Endodermal cell (in vitro differentiated cells): Measurements from ENCODE around the gene GALR3. TPM values are rescaled to one million over a fixed set of nuclear protein-coding genes. Genes with fewer than 3 reads are reported as not detected.

ENCODE experiments used
- DNase-seq: peaks from one replicate; pipeline ENCODE4 v3.0.0-alpha.2; 2017
- H3K27ac ChIP-seq: 2 replicates; pipeline ENCODE4 v1.5.1; 2013; ENCODE audit warnings: mild to moderate bottlenecking, low read depth, low read length, moderate library complexity
- H3K27me3 ChIP-seq: 2 replicates; pipeline ENCODE4 v1.6.1; 2013; ENCODE audit warnings: mild to moderate bottlenecking, low read length, moderate library complexity; ENCODE audit not compliant: insufficient read depth, control insufficient read depth, poor library complexity, severe bottlenecking
- H3K36me3 ChIP-seq: 2 replicates; pipeline ENCODE4 v1.7.0; 2013; ENCODE audit warnings: mild to moderate bottlenecking, low read length, moderate library complexity; ENCODE audit not compliant: control insufficient read depth, insufficient read depth
- H3K4me1 ChIP-seq: one replicate; pipeline ENCODE4 v1.7.0; 2013; ENCODE audit warnings: low read length; ENCODE audit not compliant: control insufficient read depth, insufficient read depth
- H3K4me3 ChIP-seq: 2 replicates; pipeline ENCODE4 v1.5.1; 2013; ENCODE audit warnings: mild to moderate bottlenecking, low read length, moderate library complexity
- H3K9ac ChIP-seq: 2 replicates; pipeline ENCODE4 v1.6.1; 2013; ENCODE audit warnings: mild to moderate bottlenecking, low read length, moderate library complexity; ENCODE audit not compliant: poor library complexity, severe bottlenecking; ENCODE audit errors: extremely low read depth
- H3K9me3 ChIP-seq: 2 replicates; pipeline ENCODE4 v1.6.1; 2013; ENCODE audit warnings: mild to moderate bottlenecking, low read length, moderate library complexity; ENCODE audit not compliant: control insufficient read depth
- H3K27ac Mint-ChIP-seq: 2 replicates; pipeline ENCODE4 v1.8.0; 2020; ENCODE audit warnings: mixed read lengths
- H3K27me3 Mint-ChIP-seq: 2 replicates; pipeline ENCODE4 v1.8.0; 2021; ENCODE audit warnings: mild to moderate bottlenecking, mixed read lengths; ENCODE audit not compliant: insufficient read depth
- H3K36me3 Mint-ChIP-seq: 2 replicates; pipeline ENCODE4 v1.8.0; 2020; ENCODE audit warnings: low read depth, mixed read lengths
- H3K4me1 Mint-ChIP-seq: 2 replicates; pipeline ENCODE4 v1.8.0; 2020; ENCODE audit warnings: mixed read lengths
- H3K4me3 Mint-ChIP-seq: 2 replicates; pipeline ENCODE4 v1.8.0; 2020; ENCODE audit warnings: mild to moderate bottlenecking, moderate library complexity, mixed read lengths
- H3K9me3 Mint-ChIP-seq: 2 replicates; pipeline ENCODE4 v1.8.0; 2020; ENCODE audit warnings: mild to moderate bottlenecking, mixed read lengths
- WGBS, 2 experiments: methylation state at CpG; one replicate each; pipeline versions ENCODE4 v1.1.5 to v1.1.7; 2013; ENCODE audit warnings: missing lambda C conversion rate in 2 of 2, mixed read lengths in 1 of 2; ENCODE audit not compliant: insufficient coverage in 1 of 2, insufficient read length in 1 of 2; 5-methylcytosine and 5-hydroxymethylcytosine counted together
- total RNA-seq, 2 donors: library from RNA; stranded (reverse); fragmentation: NEBNext Ultra II Directional in 1 of 2; extraction: Animal tissue kit (Norgen Biotek cat#: 25700) in 1 of 2; gene quantifications; 2 replicates in 1 of 2; 3 replicates in 1 of 2; pipeline ENCODE4 v1.2.1, GENCODE V29; 2021
- TF ChIP-seq, protein P1 (sequence below): fragments of 200-600 bp; sonication (generic); conservative IDR thresholded peaks from 2 replicates; pipeline ENCODE4 v1.5.0; 2021; ENCODE audit warnings: antibody characterized with exemption, mild to moderate bottlenecking

GALR3 gene
- total RNA-seq, 2 donors from 2014 or later = 0.40 to 0.77 TPM

DNA sequence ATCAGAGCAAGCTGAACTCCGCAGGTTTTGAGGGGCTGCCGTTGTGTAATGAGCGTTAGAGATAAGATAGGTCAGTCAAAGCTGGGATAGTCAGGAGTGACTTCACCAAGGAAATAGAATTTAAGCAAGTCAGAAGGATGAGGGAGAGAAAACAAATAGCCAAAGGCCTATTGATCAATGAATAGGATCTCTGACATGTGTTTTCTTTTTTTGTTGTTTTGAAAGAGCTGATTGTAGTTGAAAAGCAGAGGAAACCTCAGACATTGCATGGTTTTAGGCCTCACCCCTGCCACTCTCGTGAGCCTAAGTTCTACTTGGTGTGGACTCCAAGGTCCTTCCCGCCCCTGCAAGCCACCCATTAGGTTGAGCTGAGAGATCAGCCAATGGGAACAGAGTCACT, 29.2 kb downstream of the GALR3 start:
- H3K36me3 Mint-ChIP-seq = peaks cover 54% of the 10 kb centered on the region
- no peaks in the 10 kb centered on the region for H3K9me3 ChIP-seq
- TF ChIP-seq, protein P1, sequence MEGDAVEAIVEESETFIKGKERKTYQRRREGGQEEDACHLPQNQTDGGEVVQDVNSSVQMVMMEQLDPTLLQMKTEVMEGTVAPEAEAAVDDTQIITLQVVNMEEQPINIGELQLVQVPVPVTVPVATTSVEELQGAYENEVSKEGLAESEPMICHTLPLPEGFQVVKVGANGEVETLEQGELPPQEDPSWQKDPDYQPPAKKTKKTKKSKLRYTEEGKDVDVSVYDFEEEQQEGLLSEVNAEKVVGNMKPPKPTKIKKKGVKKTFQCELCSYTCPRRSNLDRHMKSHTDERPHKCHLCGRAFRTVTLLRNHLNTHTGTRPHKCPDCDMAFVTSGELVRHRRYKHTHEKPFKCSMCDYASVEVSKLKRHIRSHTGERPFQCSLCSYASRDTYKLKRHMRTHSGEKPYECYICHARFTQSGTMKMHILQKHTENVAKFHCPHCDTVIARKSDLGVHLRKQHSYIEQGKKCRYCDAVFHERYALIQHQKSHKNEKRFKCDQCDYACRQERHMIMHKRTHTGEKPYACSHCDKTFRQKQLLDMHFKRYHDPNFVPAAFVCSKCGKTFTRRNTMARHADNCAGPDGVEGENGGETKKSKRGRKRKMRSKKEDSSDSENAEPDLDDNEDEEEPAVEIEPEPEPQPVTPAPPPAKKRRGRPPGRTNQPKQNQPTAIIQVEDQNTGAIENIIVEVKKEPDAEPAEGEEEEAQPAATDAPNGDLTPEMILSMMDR = no peak
- H3K27ac ChIP-seq = no peak overlapping the region
- H3K4me3 Mint-ChIP-seq = no peak overlapping the region
- H3K4me1 ChIP-seq = peaks cover 6% of the 10 kb centered on the region
- H3K9ac ChIP-seq = no peak overlapping the region
- WGBS, 2 experiments = 90 to 92% methylated on average over 4 to 5 of the region's 5 CpGs
- peak overlapping the region; percentile 11 for H3K27ac Mint-ChIP-seq
- DNase-seq = no peak
- H3K4me3 ChIP-seq = no peak overlapping the region
- H3K27me3 ChIP-seq = no peaks in the 10 kb centered on the region
- no peaks in the 10 kb centered on the region for H3K9me3 Mint-ChIP-seq
- peaks cover 64% of the 10 kb centered on the region for H3K36me3 ChIP-seq
- H3K4me1 Mint-ChIP-seq = peaks cover 6% of the 10 kb centered on the region
- H3K27me3 Mint-ChIP-seq = no peaks in the 10 kb centered on the region

DNA sequence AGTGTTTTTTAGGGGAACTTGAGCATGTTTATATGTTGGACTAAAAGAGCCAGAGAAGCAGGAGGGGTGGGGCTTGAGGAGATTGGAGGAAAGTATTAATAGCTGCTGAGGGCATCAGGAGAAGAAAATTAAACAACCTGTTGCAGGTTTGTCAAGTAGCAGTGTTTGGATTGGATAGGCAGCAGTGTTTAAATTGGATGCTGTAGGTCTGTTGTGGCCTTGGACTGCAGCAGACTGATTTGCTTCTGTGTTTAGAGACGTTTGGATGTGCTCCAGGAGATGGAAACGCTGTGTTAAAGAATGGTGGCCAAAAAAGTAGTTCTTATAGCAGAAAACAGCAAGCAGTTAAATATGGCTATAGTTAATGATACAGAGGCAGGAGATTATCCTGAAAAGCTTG, 31.8 kb downstream of the GALR3 start:
- Histone ChIP-seq H3K9ac (no peak overlapping the region), H3K9me3 (no peaks in the 10 kb centered on the region), H3K36me3 (peaks cover 87% of the 10 kb centered on the region), H3K4me3 (no peak overlapping the region), H3K4me1 (peaks cover 6% of the 10 kb centered on the region), H3K27ac (no peak overlapping the region), H3K27me3 (no peaks in the 10 kb centered on the region)
- Mint-ChIP-seq H3K4me3 (no peak overlapping the region), H3K4me1 (peaks cover 5% of the 10 kb centered on the region), H3K27ac (no peak overlapping the region), H3K27me3 (no peaks in the 10 kb centered on the region), H3K9me3 (no peaks in the 10 kb centered on the region), H3K36me3 (peaks cover 71% of the 10 kb centered on the region)
- WGBS, 2 experiments = 93% methylated on average over 2 of the region's 2 CpGs
- no peak for DNase-seq
- TF ChIP-seq, protein P1 = no peak

GRCh38 chr22:37855462-37855861, 32.3 kb downstream of the GALR3 start:
- Mint-ChIP-seq H3K9me3 (no peaks in the 10 kb centered on the region), H3K4me3 (no peak overlapping the region), H3K36me3 (peaks cover 75% of the 10 kb centered on the region), H3K4me1 (peaks cover 4% of the 10 kb centered on the region), H3K27ac (no peak overlapping the region), H3K27me3 (no peaks in the 10 kb centered on the region)
- H3K36me3 ChIP-seq = peaks cover 91% of the 10 kb centered on the region
- 95 to 100% methylated on average over 1 to 2 of the region's 2 CpGs for WGBS, 2 experiments
- H3K27me3 ChIP-seq = no peaks in the 10 kb centered on the region
- H3K4me3 ChIP-seq = no peak overlapping the region
- no peak overlapping the region for H3K27ac ChIP-seq
- TF ChIP-seq, protein P1 = no peak
- DNase-seq = no peak
- no peak overlapping the region for H3K9ac ChIP-seq
- peaks cover 6% of the 10 kb centered on the region for H3K4me1 ChIP-seq
- no peaks in the 10 kb centered on the region for H3K9me3 ChIP-seq
